GM18511 (cell line): ENCODE data around the gene MESP2.
"Not testable (repeated sequence)": the region's sequence is repeated elsewhere in the genome, so short reads cannot be mapped to it uniquely, and the experiment has no call there.

ENCODE experiments used
- ATAC-seq: cut with Tn5 transposase; IDR thresholded peaks from one replicate; pipeline ENCODE4 v1.9.1; 2021; ENCODE audit warnings: mild to moderate bottlenecking, moderate library complexity; ENCODE audit not compliant: unreplicated experiment

The MESP2 gene

DNA sequence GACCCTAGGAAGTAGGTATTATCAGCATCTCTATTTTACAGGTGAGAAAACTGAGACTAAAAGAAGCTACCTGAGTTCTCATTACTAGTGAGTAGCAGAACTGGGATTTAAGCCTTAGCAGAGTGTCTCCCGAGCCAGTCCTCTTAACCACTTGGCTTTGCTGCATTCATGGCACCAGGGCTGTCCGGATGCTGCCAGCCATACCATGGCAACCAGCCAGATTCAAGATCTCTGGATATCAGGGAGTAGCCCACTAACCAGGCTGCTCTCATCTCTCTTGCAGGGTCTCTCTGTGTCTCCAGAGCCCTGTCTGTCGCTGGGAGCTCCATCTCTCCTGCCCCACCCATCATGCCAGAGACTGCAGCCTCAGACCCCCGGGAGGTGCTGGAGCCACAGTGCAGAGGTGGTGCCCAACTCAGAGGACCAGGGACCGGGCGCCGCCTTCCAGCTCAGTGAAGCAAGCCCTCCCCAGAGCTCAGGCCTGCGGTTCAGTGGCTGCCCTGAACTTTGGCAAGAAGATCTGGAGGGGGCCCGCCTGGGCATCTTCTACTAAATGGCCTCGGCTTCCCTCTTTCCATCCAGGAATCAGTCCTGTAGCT is 1.7 kb downstream of the MESP2 start:
- ATAC-seq, result no peak

DNA sequence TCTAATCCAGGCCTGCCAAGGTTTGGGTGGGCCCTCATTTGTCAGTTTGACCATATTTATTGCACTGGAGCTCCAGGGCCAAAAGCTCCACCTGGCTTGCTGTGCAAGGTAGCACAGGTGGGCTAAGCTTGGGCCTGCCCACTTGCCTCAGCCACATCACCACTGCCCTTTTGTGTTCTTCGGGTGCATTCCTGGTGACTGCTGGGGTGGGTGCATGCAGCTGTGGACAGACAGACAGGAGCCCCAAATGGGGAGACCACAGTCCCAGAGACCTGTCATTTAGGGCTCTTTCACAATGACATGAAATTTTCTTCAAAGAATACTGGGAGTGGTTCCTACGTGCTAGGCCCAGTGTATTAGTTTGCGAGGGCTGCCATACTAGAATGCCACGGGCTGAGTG is 2.7 kb downstream of the MESP2 start:
- ATAC-seq, result no peak

GRCh38 chr15:89780601-89781000 is 4.5 kb downstream of the MESP2 start:
- peak; percentile 8 for ATAC-seq

- peak; percentile 67 for ATAC-seq
These were observed 4.9 kb downstream of the MESP2 start for GRCh38 chr15:89781055-89781454.

DNA sequence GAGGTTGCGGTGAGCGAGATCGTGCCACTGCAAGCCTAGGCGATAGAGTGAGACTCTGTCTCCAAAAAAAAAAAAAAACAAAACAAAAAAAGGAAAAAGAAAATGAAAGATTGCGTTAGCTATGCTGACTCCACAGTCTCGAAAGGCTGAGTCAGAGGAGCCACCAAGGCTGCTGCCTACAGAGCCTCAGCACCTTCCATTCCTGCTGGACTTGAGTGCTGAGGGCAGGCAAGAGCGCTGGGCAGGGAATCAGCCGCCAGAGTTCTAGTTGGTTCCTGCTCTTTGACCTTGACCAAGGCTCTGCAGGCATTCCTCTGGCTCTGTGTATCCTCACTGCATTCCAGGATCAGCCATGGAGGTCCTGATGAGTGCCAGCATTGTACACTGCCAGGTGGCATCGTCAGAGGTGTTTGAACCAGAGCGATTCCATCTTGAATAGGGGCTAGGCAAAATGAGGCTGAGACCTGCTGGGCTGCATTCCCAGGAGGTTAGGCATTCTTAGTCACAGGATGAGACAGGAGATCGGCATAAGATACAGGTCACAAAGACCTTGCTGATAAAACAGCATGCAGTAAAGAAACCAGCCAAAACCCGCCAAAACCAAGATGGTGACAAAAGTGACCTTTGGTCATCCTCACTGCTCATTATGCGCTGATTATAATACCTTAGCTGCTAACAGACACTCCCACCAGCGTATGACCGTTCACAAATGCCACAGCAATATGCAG is 5.9 kb downstream of the MESP2 start:
- ATAC-seq, result no peak

GRCh38 chr15:89782619-89782950 is 6.5 kb downstream of the MESP2 start:
- not testable (repeated sequence) for ATAC-seq

DNA sequence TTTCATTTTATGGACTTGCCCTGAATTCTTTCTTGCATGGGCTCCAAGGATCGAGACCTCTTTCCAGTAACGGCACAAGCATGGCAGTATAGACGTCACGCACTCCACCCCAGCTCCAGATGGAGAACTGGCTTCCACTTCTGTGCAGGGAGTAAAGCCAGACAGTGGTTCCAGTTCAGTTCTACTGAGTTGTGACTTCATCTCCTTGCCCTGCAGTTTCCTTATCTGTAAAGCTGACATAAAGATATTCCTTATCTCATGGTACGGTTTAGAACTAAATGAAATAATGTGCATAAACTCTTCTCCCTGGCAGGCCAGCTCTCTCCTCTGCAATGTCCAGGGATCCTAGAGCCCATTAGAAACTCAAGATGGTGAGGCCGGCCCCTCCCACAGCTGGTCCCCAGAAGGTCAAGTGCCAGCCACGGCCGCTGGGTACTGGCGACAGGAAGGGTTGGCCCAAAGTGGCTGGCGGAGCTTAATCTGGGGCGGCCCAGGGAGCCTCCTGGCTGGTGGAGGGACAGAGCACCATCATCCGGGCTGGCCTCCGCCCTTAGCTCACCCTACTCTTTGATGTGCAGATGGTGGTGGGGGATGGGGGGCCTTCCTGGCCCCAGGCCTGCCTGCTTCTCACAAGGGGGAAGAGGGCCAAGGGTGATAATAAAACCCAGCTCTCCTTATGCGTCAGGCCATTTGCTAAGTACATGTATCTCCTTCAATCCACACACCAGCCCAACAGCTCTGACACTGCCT is 7.2 kb downstream of the MESP2 start:
- ATAC-seq, result no peak

GRCh38 chr15:89783861-89784685 is 7.9 kb downstream of the MESP2 start:
- ATAC-seq, result no peak

DNA sequence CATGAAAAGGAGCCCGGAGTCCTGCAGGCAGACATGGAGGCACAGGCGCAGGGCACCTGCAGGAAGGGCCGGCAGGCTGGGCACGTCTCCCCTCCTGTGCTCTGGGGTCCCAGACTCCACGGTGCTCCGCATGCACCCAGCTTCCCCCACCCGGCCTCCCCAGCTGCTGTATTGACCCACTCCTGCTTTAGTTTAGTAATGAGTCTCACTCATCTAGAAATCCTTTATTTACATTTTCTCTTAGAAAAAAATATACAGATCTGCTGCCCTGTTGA is 8.5 kb downstream of the MESP2 start:
- no peak for ATAC-seq

DNA sequence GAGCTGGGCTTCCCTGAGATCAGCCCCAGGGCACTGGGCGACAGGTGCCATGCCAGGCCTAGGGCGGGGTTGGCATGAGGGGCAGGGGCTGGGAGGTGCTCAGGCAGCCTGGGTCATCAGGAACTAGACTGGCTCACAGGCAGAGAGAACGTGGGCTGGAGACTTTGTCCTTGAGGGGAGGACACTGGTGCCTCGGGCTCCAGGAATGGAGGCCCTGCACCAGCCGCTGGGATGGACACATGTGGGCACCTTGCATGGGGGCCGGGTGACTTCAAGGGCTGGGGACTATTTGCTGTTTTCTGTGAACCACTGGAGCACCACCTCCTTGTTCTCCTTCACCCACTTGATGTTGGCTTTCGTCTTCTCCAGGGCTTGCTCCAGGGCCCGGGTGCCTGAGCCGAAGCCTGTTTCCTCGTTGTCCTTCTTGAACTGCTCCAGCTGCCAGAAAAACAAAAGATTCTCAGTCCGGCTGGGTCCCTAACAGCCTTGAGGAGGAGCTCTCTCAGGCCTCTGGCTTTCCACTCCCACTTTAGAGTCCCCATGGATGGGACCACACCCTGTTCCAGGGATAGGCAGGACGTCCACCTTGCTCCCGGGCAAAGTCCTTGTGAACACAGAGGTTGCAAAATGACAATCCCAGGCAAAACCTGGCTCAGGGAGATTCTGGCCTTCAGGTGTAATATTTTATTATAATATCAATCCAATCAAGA is 9.1 kb downstream of the MESP2 start:
- ATAC-seq, result no peak

- no peak for ATAC-seq
These were observed 9.6 kb downstream of the MESP2 start for GRCh38 chr15:89785774-89786140.

DNA sequence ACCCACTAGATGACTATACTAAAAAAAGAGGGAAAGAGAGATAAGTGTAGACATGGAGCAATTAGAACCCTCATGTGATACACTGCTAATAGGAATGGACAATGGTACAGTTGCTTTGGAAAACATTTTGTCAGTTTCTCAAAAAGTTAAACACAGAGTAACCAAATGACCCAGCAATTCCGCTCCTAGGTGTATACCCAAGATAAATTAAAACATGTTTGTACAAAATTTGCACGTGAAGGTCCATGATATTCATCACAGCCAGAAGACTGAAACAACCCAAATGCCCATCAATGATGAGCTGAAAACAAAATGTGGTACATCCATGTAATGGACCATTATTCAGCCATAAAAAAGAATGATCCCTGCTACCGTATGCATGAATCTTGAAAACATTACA is 11.8 kb downstream of the MESP2 start:
- ATAC-seq, result no peak

DNA sequence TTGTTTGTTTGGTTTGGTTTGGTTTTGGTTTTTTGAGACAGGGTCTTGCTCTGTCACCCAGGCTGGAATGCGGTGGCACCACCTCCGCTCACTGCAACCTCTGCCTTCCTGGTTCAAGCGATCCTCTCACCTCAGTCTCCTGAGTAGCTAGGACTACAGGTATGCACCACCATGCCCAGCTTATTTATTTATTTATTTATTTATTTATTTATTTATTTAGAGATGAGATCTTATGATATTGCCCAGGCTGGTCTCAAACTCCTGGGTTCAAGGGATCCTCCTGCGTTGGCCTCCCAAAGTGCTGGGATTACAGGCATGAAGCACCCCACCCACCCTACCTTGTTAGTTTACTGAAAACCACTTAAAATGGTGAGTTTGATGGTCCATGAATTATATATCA is 12.5 kb downstream of the MESP2 start:
- ATAC-seq, result not testable (repeated sequence)

- ATAC-seq, result no peak
These were observed 14.1 kb downstream of the MESP2 start for GRCh38 chr15:89790206-89790605.

- no peak for ATAC-seq
These were observed 14.5 kb downstream of the MESP2 start for GRCh38 chr15:89790661-89791060.

GRCh38 chr15:89792106-89792805 is 16.1 kb downstream of the MESP2 start:
- ATAC-seq, result no peak

GRCh38 chr15:89794627-89795241 is 18.6 kb downstream of the MESP2 start:
- ATAC-seq, result no peak

DNA sequence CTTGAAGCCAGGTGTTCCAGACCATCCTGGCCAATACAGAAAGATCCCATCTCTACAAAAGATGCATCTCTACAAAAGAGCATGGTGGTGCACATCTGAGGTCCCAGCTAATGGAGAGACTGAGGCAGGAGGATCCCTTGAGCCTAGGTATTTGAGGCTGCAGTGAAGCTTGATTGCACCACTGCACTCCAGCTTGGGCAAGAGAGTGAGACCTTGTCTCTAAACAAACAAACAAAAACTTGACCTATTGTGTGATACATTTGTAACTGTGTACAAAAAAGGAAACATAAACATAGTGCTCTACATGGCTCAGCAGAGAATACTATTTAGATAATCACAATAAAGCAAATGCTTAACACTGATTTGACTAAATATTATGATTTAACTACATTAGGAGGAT is 19.9 kb downstream of the MESP2 start:
- no peak for ATAC-seq

DNA sequence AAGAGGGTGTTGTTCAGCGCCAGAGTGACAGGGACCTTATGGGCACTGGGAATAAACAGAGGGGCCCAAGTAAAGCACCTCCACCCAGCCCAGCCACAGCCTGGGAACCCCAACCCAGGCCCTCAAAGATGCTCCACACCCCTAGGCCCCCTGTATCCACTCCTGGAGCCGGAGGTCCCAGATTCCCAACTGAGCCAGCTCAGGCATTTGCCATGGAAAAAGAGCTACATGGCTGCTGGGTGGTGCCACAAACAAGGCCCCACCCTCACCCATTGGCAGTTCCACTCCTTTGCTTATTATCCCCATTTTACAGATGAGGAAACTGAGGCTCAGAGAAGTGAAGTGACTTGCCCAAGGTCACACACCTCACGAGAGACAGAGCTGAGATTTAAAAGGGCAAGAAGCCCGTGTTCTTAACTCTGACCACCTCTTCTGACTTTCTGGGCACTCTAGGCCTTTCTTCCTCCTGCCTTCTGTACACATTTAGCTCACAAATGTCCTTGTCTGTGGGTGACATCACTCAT is 21.6 kb downstream of the MESP2 start:
- no peak for ATAC-seq
